Stimulated activated CD4-positive, alpha-beta T cell treated with anti-CD3 and anti-CD28 coated beads, Interleukin-12 subunit alpha, Interleukin-12 subunit beta, amount 100 ng/mL, for 4 hours (primary cell): Measurements from ENCODE around the gene SLC13A5.

ENCODE experiments used
- DNase-seq: peaks from one replicate; pipeline ENCODE4 v3.0.0-alpha.2; 2020

The SLC13A5 gene

GRCh38 chr17:6636616-6637457, 76.3 kb downstream of the SLC13A5 start:
- no peak for DNase-seq

GRCh38 chr17:6636105-6636504, 77.1 kb downstream of the SLC13A5 start:
- no peak for DNase-seq
